ENCODE data around the gene RPS15. TPM values are rescaled to one million over a fixed set of nuclear protein-coding genes. Genes with fewer than 3 reads are reported as not detected.

The RPS15 gene
- total RNA-seq, 2 experiments from 2014 or later: 1,854 to 1,879 TPM

GRCh38 chr19:1486720-1487575, 48.8 kb downstream of the RPS15 start:
- CTCF ChIA-PET: no interaction called here
- Mint-ChIP-seq H3K9me3 (no peaks in the 10 kb centered on the region), H3K27me3 (peaks cover 4% of the 10 kb centered on the region), H3K4me1 (ENCODE audit: low read depth) (peaks cover 9% of the 10 kb centered on the region), H3K36me3 (ENCODE audit: low read depth) (no peaks in the 10 kb centered on the region), H3K4me3 (no peak overlapping the region), H3K27ac (no peak overlapping the region)
- POLR2A ChIA-PET: interaction anchor here (0.6 kb wide), 1 partner anchor 14 kb away, joined by 3 read pairs; no protein-coding TSS in a partner anchor
- no peak for ATAC-seq
- TF ChIP-seq CTCF (IDR thresholded peaks at IDR 0.05): no peak
- intact Hi-C loops (cut with micrococcal nuclease): no loop called here
- no peak for DNase-seq

- intact Hi-C loops (cut with micrococcal nuclease): no loop called here
- Mint-ChIP-seq H3K27me3 (peaks cover 5% of the 10 kb centered on the region), H3K9me3 (no peaks in the 10 kb centered on the region), H3K36me3 (ENCODE audit: low read depth) (no peaks in the 10 kb centered on the region), H3K27ac (no peak overlapping the region), H3K4me1 (ENCODE audit: low read depth) (peaks cover 9% of the 10 kb centered on the region), H3K4me3 (no peak overlapping the region)
- ChIA-PET POLR2A (interaction anchor here (0.6 kb wide), 1 partner anchor 13 kb away, joined by 3 read pairs; no protein-coding TSS in a partner anchor), CTCF (no interaction called here)
- ATAC-seq: no peak
- TF ChIP-seq CTCF (IDR thresholded peaks at IDR 0.05): no peak
- DNase-seq: no peak
These were observed 49.5 kb downstream of the RPS15 start for GRCh38 chr19:1487576-1488281.

- peaks cover 9% of the 10 kb centered on the region for H3K4me1 Mint-ChIP-seq (ENCODE audit: low read depth)
- H3K27ac Mint-ChIP-seq: no peak overlapping the region
- peaks cover 5% of the 10 kb centered on the region for H3K27me3 Mint-ChIP-seq
- no peak for DNase-seq
- CTCF ChIA-PET: no interaction called here
- H3K36me3 Mint-ChIP-seq (ENCODE audit: low read depth): no peaks in the 10 kb centered on the region
- intact Hi-C loops (cut with micrococcal nuclease): no loop called here
- POLR2A ChIA-PET: no interaction called here
- H3K9me3 Mint-ChIP-seq: no peaks in the 10 kb centered on the region
- H3K4me3 Mint-ChIP-seq: no peak overlapping the region
- TF ChIP-seq CTCF (IDR thresholded peaks at IDR 0.05): no peak
- ATAC-seq: no peak
These were observed 50.0 kb downstream of the RPS15 start for GRCh38 chr19:1488282-1488601.

- TF ChIP-seq CTCF (IDR thresholded peaks at IDR 0.05): no peak
- ATAC-seq (no peak), DNase-seq (peak; percentile 44)
- Mint-ChIP-seq H3K4me3 (peak overlapping the region; percentile 61), H3K36me3 (ENCODE audit: low read depth) (no peaks in the 10 kb centered on the region), H3K27me3 (peaks cover 5% of the 10 kb centered on the region), H3K27ac (no peak overlapping the region), H3K4me1 (ENCODE audit: low read depth) (peaks cover 9% of the 10 kb centered on the region), H3K9me3 (no peaks in the 10 kb centered on the region)
- ChIA-PET POLR2A (interaction anchor here (1.0 kb wide), 1 partner anchor 8 kb away, joined by 3 read pairs; no protein-coding TSS in a partner anchor), CTCF (no interaction called here)
- intact Hi-C loops (cut with micrococcal nuclease): no loop called here
These were observed 51.5 kb downstream of the RPS15 start for GRCh38 chr19:1489463-1490310.

Other genes starting within 250 kb of the RPS15 start
- 10 to 100 TPM; 55.1 to 58.0 TPM for gene STK11, start 232.6 kb upstream of the RPS15 start, total RNA-seq
- under 1 TPM; 0.49 to 0.86 TPM for gene CBARP, start 200.4 kb upstream of the RPS15 start, total RNA-seq
- 100 to 1,000 TPM; 186 to 199 TPM for gene ATP5F1D, start 196.6 kb upstream of the RPS15 start, total RNA-seq
- 10 to 100 TPM; 41.1 to 43.9 TPM for gene MIDN, start 189.8 kb upstream of the RPS15 start, total RNA-seq
- 100 to 1,000 TPM; 161 to 180 TPM for gene CIRBP, start 169.1 kb upstream of the RPS15 start, total RNA-seq
- gene FAM174C, start 162.9 kb upstream of the RPS15 start, total RNA-seq: 10 to 100 TPM; 77.0 to 88.0 TPM
- not detected for gene EFNA2, start 152.5 kb upstream of the RPS15 start, total RNA-seq
- gene NDUFS7, start 54.5 kb upstream of the RPS15 start, total RNA-seq: 100 to 1,000 TPM; 113 to 120 TPM
- 10 to 100 TPM; 27.8 to 29.5 TPM for gene GAMT, start 36.9 kb upstream of the RPS15 start, total RNA-seq
- 100 to 1,000 TPM; 263 to 283 TPM for gene DAZAP1, start 30.8 kb upstream of the RPS15 start, total RNA-seq
- gene APC2, start 11.7 kb downstream of the RPS15 start, total RNA-seq: under 1 TPM; 0.07 to 0.29 TPM
- 10 to 100 TPM; 21.3 to 21.5 TPM for gene C19orf25, start 40.8 kb downstream of the RPS15 start, total RNA-seq
- gene PCSK4, start 52.0 kb downstream of the RPS15 start, total RNA-seq: 1 to 10 TPM; 4.4 to 4.7 TPM
- 1 to 10 TPM; 2.0 to 2.4 TPM for gene REEP6, start 52.8 kb downstream of the RPS15 start, total RNA-seq
- gene ADAMTSL5, start 74.6 kb downstream of the RPS15 start, total RNA-seq: 1 to 10 TPM; 1.3 TPM
- gene PLK5, start 85.7 kb downstream of the RPS15 start, total RNA-seq: not detected
- gene MEX3D, start 129.9 kb downstream of the RPS15 start, total RNA-seq: 1 to 10 TPM; 5.0 to 5.5 TPM
- 10 to 100 TPM; 87.8 to 92.5 TPM for gene MBD3, start 154.5 kb downstream of the RPS15 start, total RNA-seq
- gene UQCR11, start 167.1 kb downstream of the RPS15 start, total RNA-seq: 100 to 1,000 TPM; 231 TPM
- gene TCF3, start 214.2 kb downstream of the RPS15 start, total RNA-seq: 100 to 1,000 TPM; 124 to 126 TPM